Hematopoietic multipotent progenitor cell treated with erythropoietin and hydrocortisone succinate and interleukin-3 and kit ligand, for 17 days (in vitro differentiated cells): ENCODE measurements around the gene ZNF839.
A peak's percentile ranks its signal among the peaks of the same experiment; 100 is the strongest.
"Not testable (repeated sequence)": the region's sequence is repeated elsewhere in the genome, so short reads cannot be mapped to it uniquely, and the experiment has no call there.

Experiments
- DNase-seq: peaks from one replicate; pipeline ENCODE4 v3.0.0-alpha.2; 2015; ENCODE audit warnings: low spot score

The ZNF839 gene

DNA sequence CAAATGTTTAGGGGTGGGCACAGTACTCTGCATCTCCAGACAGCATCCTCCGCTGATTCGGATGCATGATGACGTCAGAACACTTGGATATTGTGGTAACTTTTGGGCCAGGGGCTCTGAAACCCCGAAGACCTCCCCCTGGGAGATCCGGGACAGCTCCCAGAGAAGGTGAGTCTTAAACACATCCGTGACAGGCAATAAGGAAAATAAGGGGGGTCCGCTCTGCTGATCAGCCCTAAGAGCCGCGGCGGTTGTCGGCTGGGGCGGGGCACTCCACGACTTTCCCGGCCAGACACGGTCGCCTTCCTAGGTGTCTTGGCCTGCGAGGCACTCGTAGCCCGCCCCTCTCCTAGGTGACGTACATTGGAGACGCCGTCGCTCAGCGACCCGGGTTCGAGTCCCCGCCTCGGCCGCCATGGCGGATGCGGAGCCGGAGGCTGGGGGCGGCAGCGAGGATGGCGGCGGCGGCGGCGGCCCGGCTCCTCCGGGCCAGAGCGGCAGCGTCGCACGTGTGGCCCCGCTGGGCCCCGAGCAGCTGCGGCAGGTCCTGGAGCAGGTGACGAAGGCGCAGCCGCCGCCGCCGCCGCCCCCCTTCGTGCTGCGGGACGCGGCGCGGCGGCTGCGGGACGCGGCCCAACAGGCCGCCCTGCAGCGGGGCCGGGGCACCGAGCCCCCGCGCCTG is at the start of gene ZNF839:
Gene ZNF839, plus strand, starts transcription at position 396 of the 682 bp plus-strand sequence. Its CDS starts 20 bp downstream, at position 416.
- DNase-seq: peak; percentile 91

DNA sequence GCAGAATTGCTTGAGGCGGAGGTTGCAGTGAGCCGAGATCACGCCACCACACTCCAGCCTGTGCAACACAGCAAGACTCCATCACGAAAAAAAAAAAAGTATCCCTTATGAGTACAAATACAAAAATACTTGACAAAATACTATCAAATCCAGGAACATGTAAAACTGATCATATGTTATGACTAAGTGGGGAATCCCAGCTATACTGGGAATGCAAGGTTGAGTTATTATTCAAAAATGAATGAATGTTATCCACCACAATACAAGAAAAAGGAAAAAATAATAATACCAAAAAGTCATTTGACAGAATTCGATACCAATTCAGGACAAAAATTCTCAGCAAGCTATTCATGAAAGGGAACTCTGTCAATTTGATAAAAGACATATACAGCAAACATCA is 47.2 kb upstream of the ZNF839 start:
- DNase-seq: no peak

DNA sequence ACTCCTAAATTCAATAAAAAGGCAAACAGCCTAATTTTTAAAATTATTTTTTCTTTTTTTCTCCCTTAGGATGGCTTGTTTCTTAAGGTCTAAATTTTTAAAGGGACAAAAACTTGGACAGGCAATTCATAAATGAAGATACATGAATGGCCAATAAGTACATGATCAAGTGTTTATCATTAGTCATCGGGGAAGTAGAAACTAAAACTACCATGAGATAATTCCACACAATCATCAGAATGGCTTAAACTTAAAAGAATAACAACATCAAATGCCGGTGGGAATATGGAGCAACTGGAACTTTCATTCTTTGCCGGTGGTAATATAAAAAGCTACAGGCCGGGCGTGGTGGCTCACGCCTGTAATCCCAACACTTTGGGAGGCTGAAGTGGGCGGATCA is 43.7 kb upstream of the ZNF839 start:
- DNase-seq: no peak

DNA sequence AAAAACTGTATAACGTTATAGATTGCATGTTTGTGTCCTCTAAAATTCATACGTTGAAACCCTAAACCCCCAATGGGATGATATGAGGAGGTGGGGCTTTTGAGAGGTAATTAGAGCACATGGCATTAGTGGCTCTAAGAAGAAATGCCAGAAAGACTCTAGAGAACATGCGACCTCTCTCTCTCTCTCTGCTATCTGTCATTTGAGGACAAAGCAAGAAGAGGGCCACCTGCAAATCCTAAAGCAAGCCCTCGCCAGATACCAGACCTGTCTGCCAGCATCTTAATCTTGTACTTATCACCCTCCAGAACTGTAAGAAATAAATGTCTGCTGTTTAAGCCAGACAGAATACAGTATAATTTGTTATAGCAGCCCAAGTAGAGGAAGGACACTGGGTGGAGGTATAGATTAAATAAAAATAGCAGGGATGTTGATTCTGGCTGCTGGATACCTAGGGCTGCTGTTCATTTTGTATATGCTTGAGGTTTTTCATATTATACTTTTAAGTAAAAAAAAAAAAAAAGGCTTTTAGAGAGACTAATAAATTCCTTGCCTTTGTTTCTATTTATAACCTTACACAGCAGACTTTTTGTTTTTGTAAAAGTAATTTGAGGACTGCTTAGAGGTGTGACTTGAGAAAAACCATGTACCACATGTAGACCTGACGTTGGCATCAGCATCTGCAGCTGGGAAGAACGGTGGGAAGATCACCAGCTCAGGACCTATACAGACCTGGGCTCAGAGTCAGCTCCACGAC is 41.5 kb upstream of the ZNF839 start:
- no peak for DNase-seq

DNA sequence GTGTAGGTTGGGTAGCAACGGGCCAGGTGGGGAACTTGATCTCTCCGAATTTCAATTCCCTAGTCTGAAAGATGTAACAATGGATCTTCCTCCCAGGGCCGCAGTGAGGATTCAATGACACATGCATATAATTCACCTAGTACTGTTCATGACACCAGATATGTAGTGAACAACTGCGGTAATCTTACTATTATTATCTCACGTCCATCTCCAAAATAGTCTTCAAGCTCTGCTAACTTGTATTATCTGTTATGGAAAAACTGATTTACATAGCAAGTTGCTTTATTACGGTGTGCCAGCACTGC is 41.0 kb upstream of the ZNF839 start:
- DNase-seq: no peak

DNA sequence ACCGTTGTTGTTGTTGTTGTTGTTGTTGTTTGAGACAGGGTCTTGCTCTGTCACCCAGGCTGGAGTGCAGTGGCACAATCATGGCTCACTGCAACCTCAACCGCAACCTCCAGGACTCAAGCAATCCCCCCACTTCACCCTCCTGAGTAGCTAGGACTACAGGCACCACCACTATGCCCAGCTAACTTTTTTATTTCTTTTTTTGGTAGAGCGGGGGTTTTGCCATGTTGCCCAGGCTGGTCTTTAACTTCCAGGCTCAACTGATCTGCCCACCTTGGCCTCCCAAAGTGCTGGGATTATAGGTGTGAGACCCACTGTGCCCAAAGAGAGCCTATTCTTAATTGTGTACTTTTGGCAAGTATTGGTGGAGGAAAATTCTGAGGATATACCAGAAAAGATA is 40.3 kb upstream of the ZNF839 start:
- no peak for DNase-seq

DNA sequence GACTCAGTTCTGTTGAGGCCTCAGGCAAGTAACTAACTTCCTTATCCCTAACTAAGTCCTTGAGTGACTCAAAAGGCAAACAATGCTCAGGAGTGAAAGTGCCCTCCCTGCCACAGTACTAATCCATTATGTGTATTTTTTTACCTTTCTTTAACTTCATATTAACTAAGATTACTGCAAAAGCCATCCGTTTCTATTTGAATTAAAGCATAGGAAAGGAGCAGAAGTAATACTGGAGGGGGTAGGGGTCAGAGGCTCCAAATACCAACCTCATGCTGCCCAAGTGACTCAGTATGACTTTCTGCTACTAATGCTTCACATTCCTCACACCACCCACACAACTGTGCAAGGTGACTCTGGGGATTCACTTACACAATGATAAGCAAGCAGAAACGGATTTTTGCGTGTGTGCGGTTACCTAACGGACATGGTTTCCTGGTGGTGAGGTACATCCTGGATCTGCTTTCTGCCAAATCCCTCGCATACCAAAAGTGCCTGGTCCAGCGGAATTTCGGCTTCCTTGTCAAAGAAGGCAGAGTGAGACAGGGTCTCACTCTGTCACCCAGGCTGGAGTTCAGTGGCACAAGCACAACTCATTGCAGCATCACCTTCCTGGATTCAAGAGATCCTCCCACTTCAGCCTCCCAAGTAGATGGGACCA is 39.7 kb upstream of the ZNF839 start:
- no peak for DNase-seq

DNA sequence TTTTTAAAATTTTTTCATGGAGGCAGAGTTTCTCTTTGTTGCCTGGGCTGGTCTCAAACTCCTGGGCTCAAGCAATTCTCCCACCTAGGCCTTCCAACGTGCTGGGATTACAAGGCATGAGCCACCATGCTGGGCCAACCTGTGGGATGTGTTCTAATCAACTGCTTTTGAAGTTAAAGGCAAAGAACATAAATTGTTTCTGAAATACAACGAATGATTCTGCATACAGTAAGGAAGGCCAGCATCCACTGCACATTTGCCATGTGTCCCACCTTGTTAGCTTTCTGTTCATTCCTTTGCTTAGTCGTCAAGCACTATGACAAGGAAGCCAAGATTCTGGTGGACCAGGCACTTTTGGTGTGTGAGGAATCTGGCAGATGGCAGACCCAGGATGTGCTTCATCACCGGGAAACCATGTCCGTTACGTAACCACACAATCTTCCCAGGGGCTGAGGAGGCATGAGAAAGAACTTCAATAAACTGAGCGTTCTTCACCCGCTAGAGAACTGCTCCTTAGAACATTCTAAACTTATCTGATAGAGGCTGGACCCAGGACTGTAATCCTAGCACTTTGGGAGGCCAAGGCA is 39.1 kb upstream of the ZNF839 start:
- no peak for DNase-seq

DNA sequence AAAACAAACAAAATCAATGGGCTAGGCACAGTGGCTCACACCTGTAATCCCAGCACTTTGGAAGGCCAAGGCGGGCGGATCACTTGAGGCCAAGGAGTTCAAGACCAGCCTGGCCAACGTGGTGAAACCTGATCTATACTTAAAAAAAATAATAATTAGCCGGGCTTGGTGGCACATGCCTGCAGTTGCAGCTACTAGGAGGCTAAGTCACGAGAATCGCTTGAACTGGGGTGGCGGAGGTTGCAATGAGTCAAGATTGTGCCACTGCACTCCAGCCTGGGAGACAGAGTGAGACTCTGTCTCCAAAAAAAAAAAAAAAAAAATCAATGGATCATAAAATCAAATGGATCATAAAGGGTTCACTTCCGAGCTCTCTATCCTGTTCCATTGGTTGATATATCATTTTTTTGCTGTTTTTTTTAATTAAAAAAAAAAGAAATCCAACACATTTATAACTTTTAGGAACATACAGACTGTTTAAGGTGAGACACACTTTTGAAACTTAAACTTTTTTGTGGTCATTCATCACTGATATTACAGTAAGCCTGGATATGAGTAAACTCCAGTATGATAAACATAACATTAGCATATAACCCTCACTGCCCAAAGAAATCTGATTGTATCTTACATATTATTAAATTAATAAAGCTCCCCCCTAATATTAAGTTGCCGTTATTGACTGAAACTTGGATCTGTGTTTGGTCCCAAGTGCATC is 36.6 kb upstream of the ZNF839 start:
- no peak for DNase-seq

DNA sequence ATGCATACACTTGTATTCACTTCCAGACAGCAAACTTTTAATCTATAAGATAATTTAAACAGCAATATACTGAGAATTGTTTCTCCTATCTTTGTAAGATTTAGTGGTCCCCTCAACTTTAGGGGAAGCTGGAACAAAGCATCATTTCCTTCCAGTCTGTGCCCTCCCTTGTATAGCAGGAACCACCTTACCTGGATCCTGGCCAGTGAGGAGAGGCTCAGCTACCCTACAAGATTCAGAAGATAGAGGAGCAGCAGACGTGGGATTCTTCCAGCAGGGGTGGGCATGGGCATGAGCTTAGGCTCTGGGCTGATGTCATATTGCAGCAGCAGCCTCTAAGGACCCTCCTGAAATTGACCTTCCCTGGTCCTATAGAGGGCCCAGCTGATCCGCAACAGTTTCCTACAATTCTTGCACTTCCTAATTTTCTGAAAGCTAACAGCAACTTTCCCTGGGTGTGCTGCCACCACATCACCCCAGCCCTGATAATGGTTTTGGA is 35.9 kb upstream of the ZNF839 start:
- DNase-seq: no peak

DNA sequence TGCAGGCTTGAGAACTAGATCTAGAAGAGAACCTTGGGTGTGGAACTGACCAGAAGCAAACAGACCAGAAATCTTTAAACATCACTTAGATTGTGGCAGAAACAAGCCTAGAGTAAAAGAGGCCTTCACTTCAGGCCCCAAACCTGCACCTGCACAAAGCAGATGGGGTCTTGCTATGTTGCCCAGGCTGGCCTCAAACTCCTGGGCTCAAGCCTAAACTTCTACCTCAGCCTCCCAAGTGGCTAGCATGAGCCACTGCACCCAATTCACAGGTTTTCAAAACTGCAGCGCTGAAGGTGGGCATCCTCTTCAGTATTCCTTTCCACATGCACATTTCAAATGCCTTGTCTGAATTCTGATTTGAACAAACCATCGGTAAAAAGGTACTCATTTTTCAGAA is 34.4 kb upstream of the ZNF839 start:
- no peak for DNase-seq

DNA sequence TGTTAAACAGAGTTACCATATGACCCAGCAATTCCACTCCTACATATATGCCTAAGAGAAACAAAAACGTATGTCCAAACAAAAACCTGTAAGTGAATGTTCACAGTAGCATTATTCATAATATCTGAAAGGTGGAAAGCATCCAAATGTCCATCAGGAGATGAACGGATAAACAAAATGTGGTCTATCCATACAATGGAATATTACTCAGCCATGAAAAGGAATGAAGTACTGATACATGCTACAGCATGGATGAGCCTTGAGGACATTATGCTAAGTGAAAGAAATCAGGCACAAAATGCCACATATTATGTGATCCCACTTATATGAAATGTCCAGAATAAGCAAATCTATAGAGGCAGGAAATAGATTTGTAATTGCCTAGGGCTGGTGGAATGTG is 31.4 kb upstream of the ZNF839 start:
- no peak for DNase-seq

DNA sequence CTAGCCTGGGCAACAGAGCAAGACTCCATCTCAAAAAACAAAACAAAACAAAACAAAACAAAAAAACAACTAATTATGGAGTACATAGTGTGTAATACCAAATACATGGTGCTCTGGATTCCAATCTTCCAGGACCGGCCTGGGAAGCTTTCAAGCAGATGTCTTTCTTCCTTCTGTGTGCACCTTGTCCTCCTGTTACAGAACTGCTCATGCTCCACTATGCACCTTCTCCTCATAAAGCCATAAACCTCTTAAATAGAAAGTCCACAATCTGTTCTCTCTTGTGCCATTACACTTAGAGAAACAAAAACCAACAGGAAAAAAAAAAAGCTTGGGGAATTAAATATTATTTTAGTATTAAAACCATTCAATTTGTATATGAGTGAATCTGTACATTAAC is 27.1 kb upstream of the ZNF839 start:
- no peak for DNase-seq

DNA sequence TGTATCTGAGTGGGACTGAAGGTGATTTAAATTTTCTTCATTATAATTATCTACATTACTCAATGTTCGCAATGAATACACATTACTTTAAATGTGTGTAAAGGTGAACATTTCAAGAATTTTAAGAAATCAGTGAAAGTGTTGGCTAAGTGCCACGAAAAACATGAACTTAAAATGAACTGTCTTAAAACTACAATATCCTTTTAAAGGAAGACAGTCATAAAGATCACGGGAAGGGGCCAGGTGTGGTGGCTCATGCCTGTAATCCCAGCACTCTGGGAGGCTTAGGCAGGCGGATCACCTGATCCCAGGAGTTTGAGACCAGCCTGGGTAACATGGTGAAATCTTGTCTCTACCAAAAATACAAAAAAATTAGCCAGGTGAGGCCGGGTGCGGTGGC is 25.8 kb upstream of the ZNF839 start:
- DNase-seq: no peak

DNA sequence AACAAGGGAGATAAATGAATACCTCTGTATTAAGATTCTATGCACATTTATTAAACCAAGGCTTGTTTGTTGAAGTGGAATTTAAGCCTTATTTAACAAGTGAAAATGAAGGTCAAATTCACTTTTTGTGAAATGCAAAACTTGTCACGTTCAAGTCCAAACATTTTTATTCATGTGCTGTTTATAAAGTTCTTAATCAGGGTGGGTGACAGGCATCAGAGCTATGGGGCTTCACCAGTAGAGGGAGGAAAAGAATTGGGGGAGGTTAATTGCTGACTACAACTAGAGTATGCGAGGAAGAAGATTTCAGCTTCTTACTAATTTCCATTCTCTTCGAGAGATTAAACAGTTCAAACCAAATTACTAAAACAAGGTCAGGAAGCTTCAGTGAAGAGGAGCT is 24.3 kb upstream of the ZNF839 start:
- DNase-seq: no peak

DNA sequence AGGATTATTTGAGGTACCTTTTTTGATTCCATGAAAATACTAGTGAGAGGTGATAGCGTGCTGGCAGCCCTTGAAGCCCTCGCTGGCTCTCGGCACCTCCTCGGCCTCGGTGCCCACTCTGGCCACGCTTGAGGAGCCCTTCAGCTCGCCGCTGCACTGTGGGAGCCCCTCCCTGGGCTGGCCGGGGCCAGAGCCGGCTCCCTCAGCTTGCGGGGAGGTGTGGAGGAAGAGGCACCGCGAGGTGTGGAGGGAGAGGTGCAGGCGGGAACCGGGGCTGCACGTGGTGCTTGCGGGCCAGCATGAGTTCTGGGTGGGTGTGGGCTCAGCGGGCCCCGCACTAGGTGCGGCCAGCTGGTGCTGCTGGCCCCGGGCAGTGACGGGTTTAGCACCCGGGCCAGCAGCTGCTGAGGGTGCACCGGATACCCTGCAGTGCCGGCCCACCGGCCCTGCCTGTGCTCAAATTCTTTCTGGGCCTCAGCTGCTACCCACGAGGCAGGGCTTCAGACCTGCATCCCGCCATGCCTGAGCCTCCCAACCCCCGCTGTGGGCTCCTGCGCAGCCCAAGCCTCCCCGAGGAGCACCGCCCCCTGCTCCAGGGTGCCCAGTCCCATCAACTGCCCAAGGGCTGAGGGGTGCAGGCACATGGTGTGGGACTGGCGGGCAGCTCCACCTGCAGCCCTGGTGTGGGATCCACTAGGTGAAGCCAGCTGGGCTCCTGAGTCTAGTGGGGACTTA is 21.9 kb upstream of the ZNF839 start:
- DNase-seq: no peak

DNA sequence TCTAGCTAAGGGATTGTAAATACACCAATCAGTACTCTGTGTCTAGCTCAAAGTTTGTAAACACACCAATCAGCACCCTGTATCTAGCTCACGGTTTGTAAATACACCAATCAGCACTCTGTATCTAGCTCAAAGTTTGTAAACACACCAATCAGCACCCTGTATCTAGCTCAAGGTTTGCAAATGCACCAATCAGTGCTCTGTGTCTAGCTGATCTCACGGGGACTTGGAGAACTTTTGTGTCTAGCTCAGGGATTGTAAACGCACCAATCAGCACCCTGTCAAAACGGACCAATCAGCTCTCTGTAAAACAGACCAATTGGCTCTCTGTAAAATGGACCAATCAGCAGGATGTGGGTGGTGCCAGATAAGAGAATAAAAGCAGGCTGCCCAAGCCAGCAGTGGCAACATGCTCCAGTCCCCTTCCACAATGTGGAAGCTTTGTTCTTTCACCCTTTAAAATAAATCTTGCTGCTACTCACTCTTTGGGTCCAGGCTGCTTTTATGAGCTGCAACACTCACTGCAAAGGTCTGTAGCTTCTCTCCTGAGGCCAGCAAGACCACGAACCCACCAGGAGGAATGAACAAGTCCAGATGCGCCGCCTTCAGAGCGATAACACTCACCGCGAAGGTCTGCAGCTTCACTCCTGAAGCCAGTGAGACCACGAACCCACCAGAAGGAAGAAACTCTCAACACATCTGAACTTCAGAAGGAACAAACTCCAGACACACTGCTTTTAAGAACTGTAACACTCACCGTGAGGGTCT is 21.1 kb upstream of the ZNF839 start:
- not testable (repeated sequence) for DNase-seq

DNA sequence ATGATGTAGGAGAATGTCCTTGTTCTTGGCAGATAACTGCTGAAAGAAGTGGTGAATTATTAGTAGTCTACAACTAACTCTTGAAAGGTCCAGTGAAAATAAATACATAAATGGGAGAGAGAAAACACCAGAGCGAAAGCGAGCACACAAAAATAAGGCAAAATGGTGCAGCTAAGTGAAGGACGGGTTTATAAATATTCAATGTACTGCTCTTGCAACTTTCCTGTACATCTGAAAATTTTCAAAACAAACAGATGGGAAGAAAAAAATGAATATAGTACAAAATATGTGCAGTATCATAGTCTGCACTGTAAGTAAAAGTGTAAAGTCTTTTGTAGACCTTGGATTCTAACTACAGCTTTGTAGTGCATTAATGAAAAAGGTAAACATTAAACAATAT is 15.9 kb upstream of the ZNF839 start:
- no peak for DNase-seq

DNA sequence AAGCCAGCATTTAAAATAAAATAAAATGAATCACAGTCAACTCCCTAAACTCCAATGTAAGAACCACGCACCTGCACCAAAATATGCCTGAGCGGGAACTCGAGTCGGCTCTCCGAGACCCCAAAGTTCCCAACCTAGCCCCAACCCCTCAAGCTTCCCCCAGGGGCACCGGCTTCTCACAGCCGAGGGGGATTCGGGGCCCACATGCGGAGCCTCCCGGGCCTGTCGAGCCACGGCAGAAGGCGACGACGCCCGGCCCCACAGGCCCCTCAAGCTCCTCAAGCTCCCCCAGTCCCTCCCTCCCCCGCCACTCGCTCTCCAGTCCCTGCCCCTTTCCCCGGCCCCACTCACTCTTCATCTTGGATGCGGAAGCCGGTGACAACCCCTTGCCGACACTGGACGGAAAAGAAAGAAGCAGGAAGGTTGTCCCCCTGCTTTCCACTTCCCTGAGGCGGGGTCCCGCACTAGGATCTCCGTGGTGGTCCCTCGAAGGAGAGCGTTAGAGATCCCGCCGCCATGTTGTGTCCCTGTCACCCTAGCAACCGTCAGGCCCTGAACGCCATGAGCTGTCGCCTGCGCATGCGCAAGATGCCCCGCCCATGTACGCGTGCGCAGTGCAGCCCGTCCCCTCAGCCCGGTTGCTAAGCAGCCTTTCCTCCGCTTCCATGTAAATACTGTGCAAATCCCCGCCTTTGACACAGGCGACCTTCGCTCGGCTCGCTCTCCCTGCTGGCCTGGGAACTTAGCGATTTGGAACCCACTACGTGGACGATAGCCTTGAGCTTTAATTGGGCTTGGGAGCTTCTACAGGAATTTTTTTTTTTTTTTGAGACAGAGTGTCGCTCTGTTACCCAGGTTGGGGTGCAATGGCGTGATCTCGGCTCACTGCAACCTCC is 14.7 kb upstream of the ZNF839 start, which contains the start of gene MOK:
Gene MOK, minus strand, starts transcription at position 554 of the 896 bp plus-strand sequence. Its CDS starts 196 bp downstream, at position 358.
- peak; percentile 99 for DNase-seq
